SK-N-MC (cell line): Measurements from ENCODE around the gene DHRS9.

Experiments
- EZH2 ChIP-seq: fragments of 200-600 bp; sonication (generic); IDR thresholded peaks from one replicate; pipeline ENCODE4 v1.6.1; 2017; ENCODE audit warnings: antibody characterized with exemption
- FOXP2 ChIP-seq: optimal IDR thresholded peaks from 2 replicates; pipeline ENCODE3; 2011; ENCODE audit warnings: mild to moderate bottlenecking, moderate library complexity; ENCODE audit not compliant: insufficient read depth; ENCODE audit errors: extremely low read length, control extremely low read depth
- POLR2AphosphoS5 ChIP-seq: IDR thresholded peaks from 2 replicates; pipeline ENCODE4 v1.6.1; 2012; ENCODE audit warnings: mild to moderate bottlenecking, low read depth, low read length, borderline replicate concordance

- no peak for TF ChIP-seq POLR2AphosphoS5
- no peak for TF ChIP-seq EZH2
- no peak for TF ChIP-seq FOXP2
These were observed 46.2 kb upstream of the DHRS9 start for GRCh38 chr2:169023161-169023560.
